ENCODE results near the gene LTN1.

LTN1 gene

GRCh38 chr21:28906841-28907240 lies 85.8 kb downstream of the LTN1 start:
- Histone ChIP-seq H3K27me3 (ENCODE audit: control insufficient read depth, low read length) (0 out of 2 replicates have a peak, but pooled peaks cover 4% of the 10 kb centered on the region), H3K4me1 (ENCODE audit: control insufficient read depth, low read length) (no peaks in the 10 kb centered on the region), H4K20me1 (ENCODE audit: control insufficient read depth, insufficient read depth, low read depth, low read length) (no peaks in the 10 kb centered on the region), H3K4me3 (ENCODE audit: low read length) (no peak overlapping the region), H3F3A (ENCODE audit: control insufficient read depth, insufficient read depth) (no peaks in the 10 kb centered on the region), H3K9me2 (replicated peaks; ENCODE audit: control insufficient read depth, low read length) (no peaks in the 10 kb centered on the region), H3K9me3 (ENCODE audit: control insufficient read depth, insufficient read depth, low read length) (peaks cover 3% of the 10 kb centered on the region; the same call in 1 of the 2 replicates), H3K36me3 (ENCODE audit: control insufficient read depth, low read length) (no peaks in the 10 kb centered on the region), H3K79me2 (ENCODE audit: control insufficient read depth, low read length) (no peaks in the 10 kb centered on the region), H3K4me2 (ENCODE audit: low read length) (no peak overlapping the region), H3K27ac (ENCODE audit: low read depth, low read length) (no peak overlapping the region)
- TF ChIP-seq EZH2phosphoT487 (IDR thresholded peaks at IDR 0.05; ENCODE audit: borderline replicate concordance, low read length) (no peak), CTCF (IDR thresholded peaks at IDR 0.05; ENCODE audit: low read depth, low read length, poor library complexity, severe bottlenecking) (no peak)

GRCh38 chr21:28906236-28906635 lies 86.4 kb downstream of the LTN1 start:
- TF ChIP-seq EZH2phosphoT487 (IDR thresholded peaks at IDR 0.05; ENCODE audit: borderline replicate concordance, low read length) = no peak
- no peak for TF ChIP-seq CTCF (IDR thresholded peaks at IDR 0.05; ENCODE audit: low read depth, low read length, poor library complexity, severe bottlenecking)
- Histone ChIP-seq H3K9me3 (ENCODE audit: control insufficient read depth, insufficient read depth, low read length) (peaks cover 3% of the 10 kb centered on the region; the same call in 1 of the 2 replicates), H3K4me2 (ENCODE audit: low read length) (no peak overlapping the region), H3K27ac (ENCODE audit: low read depth, low read length) (no peak overlapping the region), H3K79me2 (ENCODE audit: control insufficient read depth, low read length) (no peaks in the 10 kb centered on the region), H3K36me3 (ENCODE audit: control insufficient read depth, low read length) (no peaks in the 10 kb centered on the region), H3F3A (ENCODE audit: control insufficient read depth, insufficient read depth) (no peaks in the 10 kb centered on the region), H3K27me3 (ENCODE audit: control insufficient read depth, low read length) (0 out of 2 replicates have a peak, but pooled peaks cover 4% of the 10 kb centered on the region), H4K20me1 (ENCODE audit: control insufficient read depth, insufficient read depth, low read depth, low read length) (no peaks in the 10 kb centered on the region), H3K4me3 (ENCODE audit: low read length) (no peak overlapping the region), H3K9me2 (replicated peaks; ENCODE audit: control insufficient read depth, low read length) (no peaks in the 10 kb centered on the region), H3K4me1 (ENCODE audit: control insufficient read depth, low read length) (no peaks in the 10 kb centered on the region)

GRCh38 chr21:28904961-28905435 lies 87.7 kb downstream of the LTN1 start:
- Histone ChIP-seq H3K9me3 (ENCODE audit: control insufficient read depth, insufficient read depth, low read length) (peaks cover 3% of the 10 kb centered on the region; the same call in 1 of the 2 replicates), H4K20me1 (ENCODE audit: control insufficient read depth, insufficient read depth, low read depth, low read length) (no peaks in the 10 kb centered on the region), H3K9me2 (replicated peaks; ENCODE audit: control insufficient read depth, low read length) (no peaks in the 10 kb centered on the region), H3F3A (ENCODE audit: control insufficient read depth, insufficient read depth) (no peaks in the 10 kb centered on the region), H3K27me3 (ENCODE audit: control insufficient read depth, low read length) (no peaks in the 10 kb centered on the region), H3K27ac (ENCODE audit: low read depth, low read length) (no peak overlapping the region), H3K4me2 (ENCODE audit: low read length) (no peak overlapping the region), H3K79me2 (ENCODE audit: control insufficient read depth, low read length) (no peaks in the 10 kb centered on the region), H3K36me3 (ENCODE audit: control insufficient read depth, low read length) (no peaks in the 10 kb centered on the region), H3K4me3 (ENCODE audit: low read length) (no peak overlapping the region), H3K4me1 (ENCODE audit: control insufficient read depth, low read length) (no peaks in the 10 kb centered on the region)
- TF ChIP-seq EZH2phosphoT487 (IDR thresholded peaks at IDR 0.05; ENCODE audit: borderline replicate concordance, low read length) (no peak), CTCF (IDR thresholded peaks at IDR 0.05; ENCODE audit: low read depth, low read length, poor library complexity, severe bottlenecking) (no peak)
